HepG2 (cell line): ENCODE measurements around the gene GPR176. TPM values are rescaled to one million over a fixed set of nuclear protein-coding genes. Genes with fewer than 3 reads are reported as not detected.
A peak's percentile ranks its signal among the peaks of the same experiment; 100 is the strongest.

Experiments used
- ASH2L ChIP-seq: fragments of 300-600, 200-600 bp; sonication (generic); IDR thresholded peaks from 2 replicates; pipeline ENCODE4 v1.7.0; 2017; ENCODE audit warnings: low read depth, mild to moderate bottlenecking, moderate library complexity, mixed read lengths, low read length; ENCODE audit not compliant: insufficient read length
- CREB1 ChIP-seq, 2 experiments: fragments of 450-650 bp in 1 of 2; IDR thresholded peaks; 2 replicates each; pipeline ENCODE4 v1.6.1; 2016 to 2017; ENCODE audit warnings: control low read depth in 1 of 2, mild to moderate bottlenecking in 1 of 2, missing compliant biosample characterization in 1 of 2, missing genetic modification characterization in 1 of 2
- ELF3 ChIP-seq: IDR thresholded peaks from 2 replicates; pipeline ENCODE4 v1.6.1; 2016; ENCODE audit warnings: missing genetic modification reagents, missing compliant biosample characterization
- FOSL1 ChIP-seq: sonication (generic); formaldehyde crosslinking; IDR thresholded peaks from 2 replicates; pipeline ENCODE4 v1.9.0; 2021; ENCODE audit warnings: missing genetic modification reagents, borderline replicate concordance
- HMGA1 ChIP-seq: sonication (generic); formaldehyde crosslinking; conservative IDR thresholded peaks from 2 replicates; pipeline ENCODE4 v1.4.0; 2020; ENCODE audit warnings: missing genetic modification reagents
- KDM1A ChIP-seq: IDR thresholded peaks from 2 replicates; pipeline ENCODE4 v1.6.1; 2016; ENCODE audit warnings: missing compliant biosample characterization
- MEIS2 ChIP-seq: sonication (generic); formaldehyde crosslinking; IDR thresholded peaks from 2 replicates; pipeline ENCODE4 v1.9.0; 2021; ENCODE audit warnings: mild to moderate bottlenecking, missing genetic modification reagents
- NFE2 ChIP-seq: sonication (generic); formaldehyde crosslinking; IDR thresholded peaks from 2 replicates; pipeline ENCODE4 v1.4.0; 2020; ENCODE audit warnings: missing genetic modification reagents
- PCBP1 ChIP-seq: fragments of 200-400 bp; formaldehyde crosslinking; IDR thresholded peaks from 2 replicates; pipeline ENCODE4 v1.6.1; 2017; ENCODE audit warnings: mild to moderate bottlenecking, low read depth, low read length, borderline replicate concordance
- SMARCE1 ChIP-seq: fragments of 450-650 bp; IDR thresholded peaks from 2 replicates; pipeline ENCODE4 v1.6.1; 2017; ENCODE audit warnings: borderline replicate concordance
- SMYD3 ChIP-seq: sonication (generic); formaldehyde crosslinking; IDR thresholded peaks from 2 replicates; pipeline ENCODE4 v1.8.1; 2023; ENCODE audit warnings: mild to moderate bottlenecking, missing genetic modification reagents
- SOX6 ChIP-seq, 2 experiments: fragments of 450-650 bp in 1 of 2; sonication (generic) in 1 of 2; formaldehyde crosslinking in 1 of 2; IDR thresholded peaks; 2 replicates each; pipeline versions ENCODE4 v1.4.0 to v1.6.1; 2017 to 2020; ENCODE audit warnings: antibody characterized with exemption in 1 of 2, mild to moderate bottlenecking in 1 of 2, missing genetic modification reagents in 1 of 2
- SRSF4 ChIP-seq: fragments of 200-400 bp; formaldehyde crosslinking; IDR thresholded peaks from one replicate; pipeline ENCODE4 v1.6.1; 2018; ENCODE audit warnings: mild to moderate bottlenecking, low read depth, low read length, moderate library complexity; ENCODE audit not compliant: poor library complexity, severe bottlenecking
- TOE1 ChIP-seq: sonication (generic); formaldehyde crosslinking; IDR thresholded peaks from 2 replicates; pipeline ENCODE4 v1.4.0; 2020; ENCODE audit warnings: mild to moderate bottlenecking, missing genetic modification reagents
- ZNF138 ChIP-seq: sonication (generic); formaldehyde crosslinking; IDR thresholded peaks from 2 replicates; pipeline ENCODE4 v1.5.0; 2020; ENCODE audit warnings: mild to moderate bottlenecking, low read depth, missing genetic modification reagents
- ZNF180 ChIP-seq: sonication (generic); formaldehyde crosslinking; IDR thresholded peaks from 2 replicates; pipeline ENCODE4 v1.4.0; 2020; ENCODE audit warnings: low read depth, missing genetic modification reagents, borderline replicate concordance
- ZNF644 ChIP-seq: IDR thresholded peaks from 2 replicates; pipeline ENCODE4 v1.6.1; 2016; ENCODE audit warnings: low read depth
- ZNF747 ChIP-seq: sonication (generic); formaldehyde crosslinking; IDR thresholded peaks from 2 replicates; pipeline ENCODE4 v1.8.1; 2023; ENCODE audit warnings: missing genetic modification reagents, mild to moderate bottlenecking, borderline replicate concordance
- polyA plus RNA-seq, 8 experiments: library from polyadenylated mRNA; depleted of rRNA in 3 of 8; stranded (reverse) in 7 of 8; unstranded in 1 of 8; fragments of >200 nt; fragmentation: Illumina TruSeq in 4 of 8; extraction: Trizol in 4 of 8; gene quantifications; 2 replicates each; pipeline versions ENCODE4 v1.2.1 to v1.2.3, GENCODE V29; 2011 to 2016; ENCODE audit warnings: low read depth in 4 of 8, missing spikeins in 1 of 8, mixed read lengths in 1 of 8; ENCODE audit not compliant: insufficient read depth in 1 of 8
- total RNA-seq, 5 experiments: library from RNA; depleted of rRNA; stranded (reverse); fragments of >200 nt; fragmentation: Illumina TruSeq; extraction: Trizol; gene quantifications; 2 replicates each; pipeline ENCODE4 v1.2.3, GENCODE V29; 2016; ENCODE audit warnings: low read depth in 1 of 5
- TF ChIP-seq, protein P1 (sequence below): sonication (generic); formaldehyde crosslinking; IDR thresholded peaks from 2 replicates; pipeline ENCODE4 v1.5.0; 2020; ENCODE audit warnings: mild to moderate bottlenecking, missing genetic modification reagents
- TF ChIP-seq, protein P2 (sequence below): IDR thresholded peaks from 2 replicates; pipeline ENCODE4 v1.6.1; 2016; ENCODE audit warnings: control low read depth
- TF ChIP-seq, protein P3 (sequence below): sonication (generic); formaldehyde crosslinking; IDR thresholded peaks from 2 replicates; pipeline ENCODE4 v1.8.0; 2022; ENCODE audit warnings: mild to moderate bottlenecking, missing genetic modification reagents
- TF ChIP-seq, protein P4 (sequence below): fragments of 450-650 bp; IDR thresholded peaks from 2 replicates; pipeline ENCODE4 v1.6.1; 2017
- TF ChIP-seq, protein P5 (sequence below): sonication (generic); formaldehyde crosslinking; IDR thresholded peaks from 2 replicates; pipeline ENCODE4 v1.5.0; 2020; ENCODE audit warnings: mild to moderate bottlenecking, missing genetic modification reagents

GPR176 gene
- total and polyA plus RNA-seq, 2 of the 13 experiments (the other 11 are each of a cell fraction or from before 2014, with no cell fraction given), result 0.11 to 0.20 TPM

DNA sequence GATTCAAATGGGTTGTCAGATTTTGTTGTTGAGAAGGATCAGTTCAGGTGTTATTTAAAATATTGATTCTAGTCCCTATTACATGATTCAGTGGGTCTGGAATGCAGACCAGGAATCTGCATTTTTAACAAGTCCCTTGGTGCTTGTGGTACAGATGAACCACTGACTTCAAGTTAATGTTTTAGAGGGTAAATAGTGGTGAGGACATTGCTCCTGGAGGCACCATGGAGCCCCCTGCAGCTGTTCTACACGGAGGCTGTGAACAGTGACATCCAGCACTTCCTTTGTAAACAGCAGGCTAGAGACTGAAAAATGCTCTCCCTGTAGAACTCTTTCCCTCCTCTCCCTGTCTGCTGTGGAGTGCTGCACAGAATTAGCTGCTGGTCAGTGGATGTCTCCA lies 132.6 kb downstream of the GPR176 start (continued):
- TF ChIP-seq, protein P1, sequence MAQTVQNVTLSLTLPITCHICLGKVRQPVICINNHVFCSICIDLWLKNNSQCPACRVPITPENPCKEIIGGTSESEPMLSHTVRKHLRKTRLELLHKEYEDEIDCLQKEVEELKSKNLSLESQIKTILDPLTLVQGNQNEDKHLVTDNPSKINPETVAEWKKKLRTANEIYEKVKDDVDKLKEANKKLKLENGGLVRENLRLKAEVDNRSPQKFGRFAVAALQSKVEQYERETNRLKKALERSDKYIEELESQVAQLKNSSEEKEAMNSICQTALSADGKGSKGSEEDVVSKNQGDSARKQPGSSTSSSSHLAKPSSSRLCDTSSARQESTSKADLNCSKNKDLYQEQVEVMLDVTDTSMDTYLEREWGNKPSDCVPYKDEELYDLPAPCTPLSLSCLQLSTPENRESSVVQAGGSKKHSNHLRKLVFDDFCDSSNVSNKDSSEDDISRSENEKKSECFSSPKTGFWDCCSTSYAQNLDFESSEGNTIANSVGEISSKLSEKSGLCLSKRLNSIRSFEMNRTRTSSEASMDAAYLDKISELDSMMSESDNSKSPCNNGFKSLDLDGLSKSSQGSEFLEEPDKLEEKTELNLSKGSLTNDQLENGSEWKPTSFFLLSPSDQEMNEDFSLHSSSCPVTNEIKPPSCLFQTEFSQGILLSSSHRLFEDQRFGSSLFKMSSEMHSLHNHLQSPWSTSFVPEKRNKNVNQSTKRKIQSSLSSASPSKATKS (CRISPR knock-in tag), result no peak
- TF ChIP-seq ELF3 (CRISPR knock-in tag), result peak; percentile 40
- no peak for TF ChIP-seq SMARCE1
- no peak for TF ChIP-seq ZNF644 (CRISPR knock-in tag)
- no peak for TF ChIP-seq HMGA1 (CRISPR knock-in tag)
- TF ChIP-seq, protein P2, sequence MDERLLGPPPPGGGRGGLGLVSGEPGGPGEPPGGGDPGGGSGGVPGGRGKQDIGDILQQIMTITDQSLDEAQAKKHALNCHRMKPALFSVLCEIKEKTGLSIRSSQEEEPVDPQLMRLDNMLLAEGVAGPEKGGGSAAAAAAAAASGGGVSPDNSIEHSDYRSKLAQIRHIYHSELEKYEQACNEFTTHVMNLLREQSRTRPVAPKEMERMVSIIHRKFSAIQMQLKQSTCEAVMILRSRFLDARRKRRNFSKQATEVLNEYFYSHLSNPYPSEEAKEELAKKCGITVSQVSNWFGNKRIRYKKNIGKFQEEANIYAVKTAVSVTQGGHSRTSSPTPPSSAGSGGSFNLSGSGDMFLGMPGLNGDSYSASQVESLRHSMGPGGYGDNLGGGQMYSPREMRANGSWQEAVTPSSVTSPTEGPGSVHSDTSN (CRISPR knock-in tag), result no peak
- TF ChIP-seq, protein P3, sequence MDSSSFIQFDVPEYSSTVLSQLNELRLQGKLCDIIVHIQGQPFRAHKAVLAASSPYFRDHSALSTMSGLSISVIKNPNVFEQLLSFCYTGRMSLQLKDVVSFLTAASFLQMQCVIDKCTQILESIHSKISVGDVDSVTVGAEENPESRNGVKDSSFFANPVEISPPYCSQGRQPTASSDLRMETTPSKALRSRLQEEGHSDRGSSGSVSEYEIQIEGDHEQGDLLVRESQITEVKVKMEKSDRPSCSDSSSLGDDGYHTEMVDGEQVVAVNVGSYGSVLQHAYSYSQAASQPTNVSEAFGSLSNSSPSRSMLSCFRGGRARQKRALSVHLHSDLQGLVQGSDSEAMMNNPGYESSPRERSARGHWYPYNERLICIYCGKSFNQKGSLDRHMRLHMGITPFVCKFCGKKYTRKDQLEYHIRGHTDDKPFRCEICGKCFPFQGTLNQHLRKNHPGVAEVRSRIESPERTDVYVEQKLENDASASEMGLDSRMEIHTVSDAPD (CRISPR knock-in tag), result no peak
- TF ChIP-seq MEIS2, result 0 out of 2 replicates have a peak, but pooled peaks have one; percentile 46
- TF ChIP-seq ZNF180 (CRISPR knock-in tag), result no peak
- TF ChIP-seq ZNF138 (CRISPR knock-in tag), result no peak
- TF ChIP-seq, protein P4, sequence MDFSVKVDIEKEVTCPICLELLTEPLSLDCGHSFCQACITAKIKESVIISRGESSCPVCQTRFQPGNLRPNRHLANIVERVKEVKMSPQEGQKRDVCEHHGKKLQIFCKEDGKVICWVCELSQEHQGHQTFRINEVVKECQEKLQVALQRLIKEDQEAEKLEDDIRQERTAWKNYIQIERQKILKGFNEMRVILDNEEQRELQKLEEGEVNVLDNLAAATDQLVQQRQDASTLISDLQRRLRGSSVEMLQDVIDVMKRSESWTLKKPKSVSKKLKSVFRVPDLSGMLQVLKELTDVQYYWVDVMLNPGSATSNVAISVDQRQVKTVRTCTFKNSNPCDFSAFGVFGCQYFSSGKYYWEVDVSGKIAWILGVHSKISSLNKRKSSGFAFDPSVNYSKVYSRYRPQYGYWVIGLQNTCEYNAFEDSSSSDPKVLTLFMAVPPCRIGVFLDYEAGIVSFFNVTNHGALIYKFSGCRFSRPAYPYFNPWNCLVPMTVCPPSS, result no peak
- no peak for TF ChIP-seq SOX6 (IDR thresholded peaks at IDR 0.05)
- TF ChIP-seq SOX6 (CRISPR knock-in tag; IDR thresholded peaks at IDR 0.05), result 0 out of 2 replicates have a peak, but pooled peaks have one; percentile 17
- TF ChIP-seq TOE1 (CRISPR knock-in tag), result no peak
- TF ChIP-seq SRSF4, result no peak
- TF ChIP-seq ASH2L, result no peak
- no peak for TF ChIP-seq FOSL1 (CRISPR knock-in tag)
- TF ChIP-seq, protein P5, sequence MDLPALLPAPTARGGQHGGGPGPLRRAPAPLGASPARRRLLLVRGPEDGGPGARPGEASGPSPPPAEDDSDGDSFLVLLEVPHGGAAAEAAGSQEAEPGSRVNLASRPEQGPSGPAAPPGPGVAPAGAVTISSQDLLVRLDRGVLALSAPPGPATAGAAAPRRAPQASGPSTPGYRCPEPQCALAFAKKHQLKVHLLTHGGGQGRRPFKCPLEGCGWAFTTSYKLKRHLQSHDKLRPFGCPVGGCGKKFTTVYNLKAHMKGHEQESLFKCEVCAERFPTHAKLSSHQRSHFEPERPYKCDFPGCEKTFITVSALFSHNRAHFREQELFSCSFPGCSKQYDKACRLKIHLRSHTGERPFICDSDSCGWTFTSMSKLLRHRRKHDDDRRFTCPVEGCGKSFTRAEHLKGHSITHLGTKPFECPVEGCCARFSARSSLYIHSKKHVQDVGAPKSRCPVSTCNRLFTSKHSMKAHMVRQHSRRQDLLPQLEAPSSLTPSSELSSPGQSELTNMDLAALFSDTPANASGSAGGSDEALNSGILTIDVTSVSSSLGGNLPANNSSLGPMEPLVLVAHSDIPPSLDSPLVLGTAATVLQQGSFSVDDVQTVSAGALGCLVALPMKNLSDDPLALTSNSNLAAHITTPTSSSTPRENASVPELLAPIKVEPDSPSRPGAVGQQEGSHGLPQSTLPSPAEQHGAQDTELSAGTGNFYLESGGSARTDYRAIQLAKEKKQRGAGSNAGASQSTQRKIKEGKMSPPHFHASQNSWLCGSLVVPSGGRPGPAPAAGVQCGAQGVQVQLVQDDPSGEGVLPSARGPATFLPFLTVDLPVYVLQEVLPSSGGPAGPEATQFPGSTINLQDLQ (CRISPR knock-in tag), result no peak
- TF ChIP-seq KDM1A (CRISPR knock-in tag), result no peak
- TF ChIP-seq ZNF747 (CRISPR knock-in tag), result no peak
- no peak for TF ChIP-seq NFE2 (CRISPR knock-in tag)
- TF ChIP-seq SMYD3 (CRISPR knock-in tag), result no peak
- no peak for TF ChIP-seq PCBP1
- TF ChIP-seq CREB1 (IDR thresholded peaks at IDR 0.05), result no peak
- no peak for TF ChIP-seq CREB1 (CRISPR knock-in tag; IDR thresholded peaks at IDR 0.05)
